Measurements from ENCODE around the gene CHAC1.

The CHAC1 gene

DNA sequence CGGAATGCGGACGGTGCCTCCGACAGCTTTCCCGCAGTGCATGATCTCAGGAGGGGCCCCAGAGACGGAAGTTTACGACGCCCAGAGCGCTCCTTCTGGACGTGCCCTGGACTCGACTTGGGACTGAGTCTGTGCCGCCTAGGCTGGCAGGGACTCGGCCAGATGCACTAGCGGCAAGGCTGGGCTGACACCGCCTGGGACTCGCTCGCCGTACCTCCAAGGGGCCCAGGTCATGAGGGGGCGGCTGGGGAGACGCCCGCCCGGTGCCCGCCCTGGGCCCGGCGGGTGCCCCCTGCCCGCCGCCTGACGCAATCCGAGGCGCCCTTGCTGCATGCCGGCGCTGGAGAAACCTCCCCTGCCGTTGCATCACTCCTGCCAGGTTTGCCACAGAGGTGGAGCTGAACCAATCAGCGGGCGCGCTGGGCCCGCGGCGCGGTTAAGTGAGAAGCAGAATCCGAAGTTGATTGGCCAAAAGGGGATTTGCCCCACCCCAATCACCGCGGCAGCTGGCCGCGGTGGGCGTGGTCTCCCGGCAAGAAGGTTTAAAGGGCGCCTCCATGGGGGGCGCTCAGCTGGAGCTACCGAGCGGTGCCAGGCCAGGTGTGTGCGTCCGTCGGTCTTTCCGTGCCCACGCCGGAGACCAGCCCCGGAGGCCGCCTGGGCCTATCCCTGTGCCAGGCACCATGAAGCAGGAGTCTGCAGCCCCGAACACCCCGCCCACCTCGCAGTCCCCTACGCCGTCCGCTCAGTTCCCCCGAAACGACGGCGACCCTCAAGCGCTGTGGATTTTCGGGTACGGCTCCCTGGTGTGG, at the start of gene CHAC1:
TSS of gene CHAC1 (plus strand) at position 571 of the 812 bp plus-strand sequence. CDS start at position 684, 113 bp downstream.
- peak; percentile 35 to 96 (median 82) for DNase-seq

GRCh38 chr15:40904552-40905201, 48.6 kb upstream of the CHAC1 start:
- DNase-seq, result no peak

- peak in 48 of 56 donors; percentile 12 to 85 (median 54) for DNase-seq
These were observed 46.9 kb upstream of the CHAC1 start for GRCh38 chr15:40906091-40906990.

DNA sequence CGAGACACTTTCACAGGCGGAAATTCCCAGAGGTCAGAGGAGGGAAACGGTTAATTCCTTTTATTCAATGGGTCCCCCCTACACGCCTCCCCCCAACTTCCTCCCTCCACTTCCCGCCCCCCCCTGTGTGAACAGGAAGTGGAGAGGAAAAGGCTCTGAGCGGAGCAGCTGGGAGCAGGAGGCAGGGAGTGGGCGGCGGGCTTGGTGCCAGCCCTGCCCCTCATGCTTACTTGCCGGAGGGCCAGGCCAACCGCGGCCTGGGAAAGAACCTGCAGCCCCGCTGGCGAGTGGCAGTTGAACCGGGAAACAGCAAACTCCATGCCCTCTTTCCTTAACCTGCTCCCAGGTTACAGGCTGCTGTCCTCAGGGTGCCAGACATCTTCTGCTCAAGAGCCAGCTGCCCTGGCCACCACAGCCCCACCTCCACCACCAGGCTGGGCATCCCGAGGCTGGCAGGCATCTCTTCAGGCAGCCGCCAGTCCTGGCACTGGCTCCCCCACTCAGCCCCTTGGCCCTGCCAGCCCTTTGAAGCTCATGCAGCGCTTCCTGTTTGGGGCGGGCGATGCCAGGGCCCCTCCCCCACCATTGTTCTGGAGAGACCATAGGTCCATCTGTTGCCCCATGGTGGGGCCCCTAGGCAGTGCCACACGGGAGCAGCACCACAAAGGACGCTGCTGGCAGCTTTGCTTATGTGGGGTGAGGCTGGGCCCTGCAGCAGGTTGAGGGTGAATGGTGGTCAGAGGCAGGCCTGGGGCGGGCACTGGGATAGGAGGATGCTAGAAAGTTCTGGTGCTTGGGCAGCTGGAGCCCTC, 46.1 kb upstream of the CHAC1 start:
- peak in 38 of 56 donors; percentile 13 to 67 (median 35) for DNase-seq

DNA sequence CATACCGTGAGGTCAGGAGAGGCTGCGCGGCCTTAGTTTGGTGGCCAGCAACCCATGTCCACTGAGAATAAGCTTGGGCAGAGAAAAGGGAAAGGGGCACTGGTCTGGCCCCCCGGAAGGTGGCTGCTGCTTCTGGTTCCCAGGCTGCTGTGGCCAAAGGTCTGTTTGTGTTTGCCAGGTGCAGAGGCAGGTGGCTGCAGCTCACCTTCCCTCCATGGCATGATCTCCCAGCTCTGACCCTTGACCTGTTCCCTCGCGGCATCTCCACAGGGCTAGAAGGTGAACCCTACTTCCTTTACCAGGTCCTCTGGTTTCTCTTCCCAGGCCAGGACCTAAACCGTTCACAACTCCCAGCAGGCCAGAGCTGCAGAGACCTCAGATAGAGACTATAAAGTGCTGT, 45.2 kb upstream of the CHAC1 start:
- no peak for DNase-seq

- peak in 1 of 56 donors; percentile 13 for DNase-seq
These were observed 43.3 kb upstream of the CHAC1 start for GRCh38 chr15:40909662-40910630.

DNA sequence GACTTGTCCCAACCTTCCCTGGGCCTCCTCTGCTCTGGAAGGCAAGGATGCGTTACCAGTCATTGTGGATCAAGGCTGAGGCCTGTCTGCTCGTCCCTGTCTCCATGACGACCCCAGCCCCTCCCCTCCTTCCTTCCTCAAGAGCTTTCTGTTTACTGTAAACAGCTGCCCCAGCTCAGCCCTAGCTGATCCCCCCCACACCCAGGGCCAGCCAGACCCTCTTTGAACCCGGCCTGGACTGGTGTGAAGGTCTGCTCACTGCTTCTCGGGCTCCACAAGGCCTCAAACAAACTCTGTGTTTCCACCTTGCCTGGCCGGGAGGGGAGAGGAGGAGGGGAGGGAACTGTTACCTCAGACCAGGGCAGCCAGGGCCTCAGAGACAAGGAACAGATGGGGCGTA, 42.1 kb upstream of the CHAC1 start:
- no peak for DNase-seq

GRCh38 chr15:40911693-40912092, 41.6 kb upstream of the CHAC1 start:
- DNase-seq, result no peak

GRCh38 chr15:40912478-40912877, 40.8 kb upstream of the CHAC1 start:
- no peak for DNase-seq

DNA sequence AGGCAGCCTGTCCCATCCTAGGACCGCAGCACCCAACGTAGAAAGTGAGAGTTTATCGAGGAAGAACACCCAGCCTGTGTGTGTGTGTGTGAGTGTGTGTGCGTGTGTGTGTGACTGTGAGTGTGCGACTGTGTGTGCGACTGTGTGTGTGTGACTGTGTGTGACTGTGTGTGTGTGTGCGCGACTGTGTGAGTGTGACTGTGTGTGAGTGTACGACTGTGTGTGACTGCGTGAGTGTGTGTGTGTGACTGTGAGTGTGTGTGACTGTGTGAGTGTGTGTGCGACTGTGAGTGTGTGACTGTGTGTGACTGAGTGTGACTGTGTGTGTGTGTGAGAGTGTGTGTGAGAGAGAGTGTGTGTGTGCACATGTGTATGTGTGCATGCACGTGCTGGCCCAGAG, 39.3 kb upstream of the CHAC1 start:
- no peak for DNase-seq

DNA sequence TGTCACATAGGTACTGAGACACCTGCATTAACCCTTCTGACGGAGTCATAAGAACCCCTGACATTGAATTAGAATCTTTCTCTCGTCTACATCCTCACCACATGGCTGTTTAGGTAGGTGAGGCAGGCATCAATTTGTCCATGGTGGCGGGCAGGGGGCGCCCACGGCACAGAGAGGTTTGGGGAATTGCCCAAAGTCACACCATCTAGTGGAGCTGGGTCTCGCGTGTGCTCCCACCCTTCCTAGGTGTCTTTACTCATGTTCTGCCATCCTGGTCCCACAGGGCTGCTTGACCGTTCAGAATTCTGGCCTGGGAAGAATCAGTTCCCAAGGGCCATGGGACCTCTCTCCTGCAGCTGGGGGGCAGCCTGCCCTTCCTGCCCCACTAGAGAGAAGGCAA, 38.8 kb upstream of the CHAC1 start:
- DNase-seq, result no peak

DNA sequence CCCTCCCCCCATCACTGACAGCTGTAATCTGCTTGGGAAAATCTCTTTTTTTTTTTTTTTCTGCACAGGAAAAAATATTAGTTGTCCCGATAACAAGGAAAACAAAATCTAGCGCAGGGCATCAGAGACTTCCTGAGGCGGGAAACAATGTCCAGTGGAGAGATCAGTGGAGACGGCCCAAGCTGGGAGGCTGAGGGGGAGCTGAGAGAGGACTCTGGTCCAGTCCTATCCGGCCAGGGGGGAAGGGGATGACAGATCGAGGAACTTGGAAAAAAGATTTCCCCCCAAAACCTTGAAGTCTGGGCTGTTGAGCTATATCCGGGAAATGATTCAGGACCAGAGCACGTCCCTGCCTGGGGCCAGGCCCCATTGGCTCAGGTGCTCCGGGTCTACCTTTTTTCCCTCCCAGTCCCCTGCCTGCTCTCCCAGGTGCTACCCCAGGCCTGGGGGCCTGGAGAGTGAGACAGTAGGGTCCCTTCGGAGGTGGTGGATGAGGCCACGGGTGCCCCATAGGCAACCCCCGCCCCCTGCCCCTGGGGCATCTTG, 38.1 kb upstream of the CHAC1 start:
- DNase-seq, result no peak

- no peak for DNase-seq
These were observed 37.6 kb upstream of the CHAC1 start for GRCh38 chr15:40915679-40916078.

DNA sequence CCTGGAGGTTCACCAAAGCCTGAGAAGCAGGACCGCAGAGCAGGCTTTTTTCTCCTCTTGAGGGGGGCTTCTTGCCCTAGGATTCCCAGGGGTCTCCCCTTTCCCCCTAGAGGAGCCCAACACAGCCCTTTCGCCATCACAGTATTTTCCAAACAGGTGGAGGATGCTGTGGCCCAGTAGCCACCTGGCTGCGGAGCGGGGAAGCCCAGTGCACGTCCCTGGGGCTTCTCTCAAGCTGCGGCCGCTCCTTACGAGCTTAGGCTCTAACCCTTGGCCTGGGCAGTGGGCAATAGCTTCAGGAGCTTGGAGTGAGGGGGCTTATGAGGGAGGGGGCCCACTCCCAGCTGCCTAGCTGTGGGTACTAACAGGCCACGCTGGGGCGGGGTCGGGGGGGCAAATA, 35.7 kb upstream of the CHAC1 start:
- no peak for DNase-seq

GRCh38 chr15:40918146-40918798, 35.0 kb upstream of the CHAC1 start:
- DNase-seq, result no peak

DNA sequence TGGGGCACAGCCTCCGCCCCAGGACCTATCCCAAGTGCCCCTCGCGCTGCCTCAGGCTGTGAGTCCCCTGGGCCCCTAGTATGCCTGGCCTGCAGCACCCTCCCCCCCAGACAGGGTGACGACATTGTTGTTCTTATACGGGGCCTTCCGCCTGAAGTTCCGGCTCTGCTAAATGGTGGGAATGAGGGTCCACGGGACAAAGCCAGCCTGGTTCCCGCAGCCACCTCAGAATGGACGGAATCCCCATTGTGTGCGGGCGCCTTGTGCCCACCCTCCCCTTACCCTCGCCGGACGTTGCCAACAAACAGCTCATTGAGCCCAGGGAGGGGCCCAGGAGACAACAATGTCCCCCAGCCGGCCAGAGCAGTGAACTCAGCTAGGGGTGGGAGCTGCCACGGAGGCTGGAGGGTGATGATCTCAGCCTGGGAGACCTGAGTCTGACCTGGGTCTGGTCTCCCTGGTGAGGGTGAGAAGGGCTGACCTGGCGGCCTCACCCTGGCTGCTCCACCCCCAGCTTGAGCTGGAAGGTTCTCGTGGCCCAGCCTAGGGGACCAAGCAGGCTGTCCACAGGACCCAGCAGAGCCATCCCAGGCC, 34.4 kb upstream of the CHAC1 start:
- no peak for DNase-seq

GRCh38 chr15:40921949-40922607, 31.2 kb upstream of the CHAC1 start:
- DNase-seq, result no peak

DNA sequence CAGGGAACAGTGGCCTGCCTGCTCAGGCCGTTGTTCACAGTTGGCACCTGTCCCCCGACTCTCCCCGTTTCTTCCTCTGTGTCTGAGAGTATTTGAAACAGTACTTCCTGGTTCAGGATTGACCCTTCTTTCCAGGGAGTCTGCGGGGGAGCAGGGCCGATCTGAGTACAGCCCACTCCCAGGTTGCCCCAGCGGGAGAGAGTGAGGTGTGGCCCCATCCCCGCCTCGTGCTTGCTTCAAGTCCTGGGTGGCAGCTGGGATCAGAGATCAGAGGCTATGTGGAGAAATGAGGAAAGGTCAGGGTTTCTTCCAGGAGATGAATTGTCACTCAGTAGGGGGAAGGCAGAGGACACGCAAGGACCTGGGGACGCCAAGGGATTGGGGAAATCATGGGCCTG, 30.7 kb upstream of the CHAC1 start:
- no peak for DNase-seq
